Measurements from ENCODE around the gene SEC61A2. TPM values are rescaled to one million over a fixed set of nuclear protein-coding genes. Genes with fewer than 3 reads are reported as not detected.

Gene SEC61A2
- total RNA-seq, 1 donor: 16.0 TPM

GRCh38 chr10:12098966-12099365, 30.5 kb upstream of the SEC61A2 start:
- H3K4me3 ChIP-seq (ENCODE audit: low read depth, low read length): no peak overlapping the region
- no peak for DNase-seq (ENCODE audit: low read depth)
- TF ChIP-seq, protein P1, sequence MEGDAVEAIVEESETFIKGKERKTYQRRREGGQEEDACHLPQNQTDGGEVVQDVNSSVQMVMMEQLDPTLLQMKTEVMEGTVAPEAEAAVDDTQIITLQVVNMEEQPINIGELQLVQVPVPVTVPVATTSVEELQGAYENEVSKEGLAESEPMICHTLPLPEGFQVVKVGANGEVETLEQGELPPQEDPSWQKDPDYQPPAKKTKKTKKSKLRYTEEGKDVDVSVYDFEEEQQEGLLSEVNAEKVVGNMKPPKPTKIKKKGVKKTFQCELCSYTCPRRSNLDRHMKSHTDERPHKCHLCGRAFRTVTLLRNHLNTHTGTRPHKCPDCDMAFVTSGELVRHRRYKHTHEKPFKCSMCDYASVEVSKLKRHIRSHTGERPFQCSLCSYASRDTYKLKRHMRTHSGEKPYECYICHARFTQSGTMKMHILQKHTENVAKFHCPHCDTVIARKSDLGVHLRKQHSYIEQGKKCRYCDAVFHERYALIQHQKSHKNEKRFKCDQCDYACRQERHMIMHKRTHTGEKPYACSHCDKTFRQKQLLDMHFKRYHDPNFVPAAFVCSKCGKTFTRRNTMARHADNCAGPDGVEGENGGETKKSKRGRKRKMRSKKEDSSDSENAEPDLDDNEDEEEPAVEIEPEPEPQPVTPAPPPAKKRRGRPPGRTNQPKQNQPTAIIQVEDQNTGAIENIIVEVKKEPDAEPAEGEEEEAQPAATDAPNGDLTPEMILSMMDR (IDR thresholded peaks at IDR 0.05; ENCODE audit: insufficient read depth, low read depth, low read length): no peak

- H3K4me3 ChIP-seq (ENCODE audit: low read depth, low read length): no peak overlapping the region
- TF ChIP-seq, protein P1 (IDR thresholded peaks at IDR 0.05; ENCODE audit: insufficient read depth, low read depth, low read length): no peak
- no peak for DNase-seq (ENCODE audit: low read depth)
These were observed 25.7 kb upstream of the SEC61A2 start for GRCh38 chr10:12103802-12104201.

GRCh38 chr10:12107781-12108180, 21.7 kb upstream of the SEC61A2 start:
- TF ChIP-seq, protein P1 (IDR thresholded peaks at IDR 0.05; ENCODE audit: insufficient read depth, low read depth, low read length): no peak
- H3K4me3 ChIP-seq (ENCODE audit: low read depth, low read length): no peak overlapping the region
- no peak for DNase-seq (ENCODE audit: low read depth)

- TF ChIP-seq, protein P1 (IDR thresholded peaks at IDR 0.05; ENCODE audit: insufficient read depth, low read depth, low read length): no peak
These were observed 20.2 kb upstream of the SEC61A2 start for GRCh38 chr10:12109286-12109685.

DNA sequence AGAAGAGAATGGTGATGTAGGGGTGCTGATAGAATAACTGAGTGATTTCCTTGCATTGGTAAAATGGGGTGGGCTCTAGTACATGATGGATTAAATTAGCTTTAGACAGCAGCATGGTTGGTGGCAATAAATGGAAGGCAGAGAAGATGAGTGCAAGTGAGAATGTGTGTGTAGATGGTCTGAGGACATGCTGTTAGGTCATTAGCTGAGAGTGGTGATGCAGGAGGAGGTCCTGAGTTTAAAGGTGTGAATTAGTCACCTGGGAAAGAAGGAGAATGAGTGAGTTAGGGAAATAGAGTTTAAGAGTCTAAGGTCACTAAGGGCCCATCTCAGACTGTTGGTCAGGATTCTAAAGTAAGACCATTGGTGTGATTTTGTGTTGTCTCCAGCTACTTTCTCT, 17.9 kb upstream of the SEC61A2 start:
- H3K4me3 ChIP-seq (ENCODE audit: low read depth, low read length): no peak overlapping the region
- no peak for DNase-seq (ENCODE audit: low read depth)
- TF ChIP-seq, protein P1 (IDR thresholded peaks at IDR 0.05; ENCODE audit: insufficient read depth, low read depth, low read length): no peak

More at GRCh38 chr10:12109286-12109685, 20.2 kb upstream of the SEC61A2 start:
- no peak overlapping the region for H3K4me3 ChIP-seq (ENCODE audit: low read depth, low read length)
- DNase-seq (ENCODE audit: low read depth): no peak

DNA sequence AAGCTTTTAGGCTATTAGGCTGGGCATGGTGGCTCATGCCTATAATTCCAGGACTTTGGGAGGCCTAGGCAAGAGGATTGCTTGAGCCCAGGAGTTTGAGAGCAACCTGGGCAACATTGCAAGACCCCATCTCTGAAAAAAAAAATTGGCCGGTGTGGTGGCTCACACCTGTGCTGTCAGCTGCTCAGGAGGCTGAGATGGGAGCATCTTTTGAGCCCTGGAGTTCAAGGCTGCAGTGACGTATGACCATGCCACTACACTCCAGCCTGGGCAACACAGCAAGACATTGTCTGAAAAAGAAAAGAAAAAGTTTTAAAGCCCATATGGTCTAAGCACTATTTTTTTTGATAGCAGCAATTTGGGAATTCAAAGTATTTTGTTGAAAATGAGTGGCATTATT, 15.8 kb upstream of the SEC61A2 start:
- DNase-seq (ENCODE audit: low read depth): no peak
- no peak overlapping the region for H3K4me3 ChIP-seq (ENCODE audit: low read depth, low read length)
- TF ChIP-seq, protein P1 (IDR thresholded peaks at IDR 0.05; ENCODE audit: insufficient read depth, low read depth, low read length): no peak

DNA sequence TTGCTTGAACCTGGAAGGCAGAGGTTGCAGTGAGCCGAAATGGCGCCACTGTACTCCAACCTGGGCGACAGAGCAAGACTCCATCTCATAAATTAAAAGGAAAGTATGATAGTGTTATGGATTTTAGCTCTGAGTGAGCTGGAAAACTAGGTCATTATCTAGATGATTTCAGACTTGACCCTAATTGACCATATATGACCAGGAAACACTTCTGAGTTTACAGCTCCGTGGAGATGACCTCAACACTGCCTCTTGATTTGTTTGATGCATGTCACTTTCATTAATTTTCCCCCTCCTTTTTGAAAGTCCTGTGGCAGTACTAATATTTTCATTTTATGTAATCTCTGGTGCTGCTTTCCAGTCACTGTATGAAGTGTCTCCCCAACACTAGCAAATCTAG, 7.8 kb upstream of the SEC61A2 start:
- TF ChIP-seq, protein P1 (IDR thresholded peaks at IDR 0.05; ENCODE audit: insufficient read depth, low read depth, low read length): no peak
- H3K4me3 ChIP-seq (ENCODE audit: low read depth, low read length): no peak overlapping the region
- no peak for DNase-seq (ENCODE audit: low read depth)

Data from fibroblast of villous mesenchyme (primary cell).